ENCODE measurements around the gene DTNBP1. TPM values are rescaled to one million over a fixed set of nuclear protein-coding genes. Genes with fewer than 3 reads are reported as not detected.

Gene DTNBP1
- total and polyA plus RNA-seq, 2 of the 13 experiments (the other 11 are each of a cell fraction or from before 2014, with no cell fraction given) = 6.6 to 19.1 TPM

DNA sequence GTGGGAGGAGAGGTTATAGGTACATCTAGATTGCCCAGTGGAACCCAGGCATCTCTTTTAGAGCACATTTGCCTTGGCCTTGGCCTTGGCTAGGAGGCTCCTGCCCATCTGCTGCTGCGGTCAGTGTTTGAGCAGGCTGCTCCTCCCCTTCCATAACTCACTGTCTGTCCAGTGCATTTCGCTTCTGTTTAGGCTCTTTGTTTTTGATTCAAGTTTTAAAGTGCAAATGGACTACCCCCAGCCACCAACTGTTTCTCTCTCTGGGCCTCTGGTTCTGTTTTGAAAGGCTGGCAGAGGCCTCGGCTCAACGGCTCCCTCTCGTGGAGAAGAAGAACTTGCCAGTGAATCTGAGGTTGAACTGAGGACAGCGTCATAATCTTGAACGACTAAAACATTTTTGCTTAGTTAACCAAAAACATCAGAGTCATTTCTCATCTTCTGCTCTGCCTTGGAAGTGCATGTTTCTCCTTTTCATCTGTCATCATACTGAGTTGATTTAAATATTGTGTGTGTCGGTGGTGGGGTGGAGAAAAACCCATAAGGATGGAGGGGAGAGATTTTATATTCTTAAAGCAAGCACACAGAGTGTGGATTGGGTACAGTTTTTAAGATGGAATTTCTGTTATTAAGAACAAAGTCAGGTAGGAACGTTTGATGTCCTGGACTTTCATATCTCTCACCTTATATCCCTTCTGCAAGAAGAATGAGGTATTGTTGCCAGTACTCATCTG lies 171.4 kb downstream of the DTNBP1 start (continued):
- TF ChIP-seq U2AF2 (IDR thresholded peaks at IDR 0.05; ENCODE audit: low read depth, low read length) (no peak), HMG20A (CRISPR knock-in tag; IDR thresholded peaks at IDR 0.05; ENCODE audit: borderline replicate concordance) (peak; percentile 57; the same call in 1 of the 2 replicates), ZNF788 (CRISPR knock-in tag; IDR thresholded peaks at IDR 0.05; ENCODE audit: borderline replicate concordance) (peak; percentile 49; the same call in 1 of the 2 replicates), NBN (conservative IDR thresholded peaks at IDR 0.05) (no peak), ZNF746 (CRISPR knock-in tag; IDR thresholded peaks at IDR 0.05) (no peak), PRMT3 (CRISPR knock-in tag; IDR thresholded peaks at IDR 0.05; ENCODE audit: borderline replicate concordance, low read depth) (no peak; the same call in 1 of the 2 replicates), ZNF230 (CRISPR knock-in tag; IDR thresholded peaks at IDR 0.05) (no peak), NFIB (CRISPR knock-in tag; IDR thresholded peaks at IDR 0.05; ENCODE audit: borderline replicate concordance) (no peak), ZBTB42 (CRISPR knock-in tag; IDR thresholded peaks at IDR 0.05) (no peak), ZNF749 (CRISPR knock-in tag; IDR thresholded peaks at IDR 0.05; ENCODE audit: borderline replicate concordance) (no peak), ZNF619 (CRISPR knock-in tag; IDR thresholded peaks at IDR 0.05) (no peak), SP5 (CRISPR knock-in tag; IDR thresholded peaks at IDR 0.05; ENCODE audit: borderline replicate concordance, low read depth) (peak; percentile 98), ZNF782 (CRISPR knock-in tag; IDR thresholded peaks at IDR 0.05; ENCODE audit: borderline replicate concordance) (no peak), CBFB (CRISPR knock-in tag; IDR thresholded peaks at IDR 0.05) (peak; percentile 96), PHF20 (CRISPR knock-in tag; IDR thresholded peaks at IDR 0.05) (no peak), TAF1 (CRISPR knock-in tag; IDR thresholded peaks at IDR 0.05) (no peak)
- TF ChIP-seq, protein P1, sequence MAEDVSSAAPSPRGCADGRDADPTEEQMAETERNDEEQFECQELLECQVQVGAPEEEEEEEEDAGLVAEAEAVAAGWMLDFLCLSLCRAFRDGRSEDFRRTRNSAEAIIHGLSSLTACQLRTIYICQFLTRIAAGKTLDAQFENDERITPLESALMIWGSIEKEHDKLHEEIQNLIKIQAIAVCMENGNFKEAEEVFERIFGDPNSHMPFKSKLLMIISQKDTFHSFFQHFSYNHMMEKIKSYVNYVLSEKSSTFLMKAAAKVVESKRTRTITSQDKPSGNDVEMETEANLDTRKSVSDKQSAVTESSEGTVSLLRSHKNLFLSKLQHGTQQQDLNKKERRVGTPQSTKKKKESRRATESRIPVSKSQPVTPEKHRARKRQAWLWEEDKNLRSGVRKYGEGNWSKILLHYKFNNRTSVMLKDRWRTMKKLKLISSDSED (CRISPR knock-in tag; IDR thresholded peaks at IDR 0.05) = no peak
- TF ChIP-seq, protein P2, sequence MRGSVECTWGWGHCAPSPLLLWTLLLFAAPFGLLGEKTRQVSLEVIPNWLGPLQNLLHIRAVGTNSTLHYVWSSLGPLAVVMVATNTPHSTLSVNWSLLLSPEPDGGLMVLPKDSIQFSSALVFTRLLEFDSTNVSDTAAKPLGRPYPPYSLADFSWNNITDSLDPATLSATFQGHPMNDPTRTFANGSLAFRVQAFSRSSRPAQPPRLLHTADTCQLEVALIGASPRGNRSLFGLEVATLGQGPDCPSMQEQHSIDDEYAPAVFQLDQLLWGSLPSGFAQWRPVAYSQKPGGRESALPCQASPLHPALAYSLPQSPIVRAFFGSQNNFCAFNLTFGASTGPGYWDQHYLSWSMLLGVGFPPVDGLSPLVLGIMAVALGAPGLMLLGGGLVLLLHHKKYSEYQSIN (CRISPR knock-in tag; IDR thresholded peaks at IDR 0.05; ENCODE audit: borderline replicate concordance) = no peak
- TF ChIP-seq, protein P3, sequence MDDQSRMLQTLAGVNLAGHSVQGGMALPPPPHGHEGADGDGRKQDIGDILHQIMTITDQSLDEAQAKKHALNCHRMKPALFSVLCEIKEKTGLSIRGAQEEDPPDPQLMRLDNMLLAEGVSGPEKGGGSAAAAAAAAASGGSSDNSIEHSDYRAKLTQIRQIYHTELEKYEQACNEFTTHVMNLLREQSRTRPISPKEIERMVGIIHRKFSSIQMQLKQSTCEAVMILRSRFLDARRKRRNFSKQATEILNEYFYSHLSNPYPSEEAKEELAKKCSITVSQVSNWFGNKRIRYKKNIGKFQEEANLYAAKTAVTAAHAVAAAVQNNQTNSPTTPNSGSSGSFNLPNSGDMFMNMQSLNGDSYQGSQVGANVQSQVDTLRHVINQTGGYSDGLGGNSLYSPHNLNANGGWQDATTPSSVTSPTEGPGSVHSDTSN (CRISPR knock-in tag; IDR thresholded peaks at IDR 0.05; ENCODE audit: borderline replicate concordance) = no peak
- TF ChIP-seq, protein P4, sequence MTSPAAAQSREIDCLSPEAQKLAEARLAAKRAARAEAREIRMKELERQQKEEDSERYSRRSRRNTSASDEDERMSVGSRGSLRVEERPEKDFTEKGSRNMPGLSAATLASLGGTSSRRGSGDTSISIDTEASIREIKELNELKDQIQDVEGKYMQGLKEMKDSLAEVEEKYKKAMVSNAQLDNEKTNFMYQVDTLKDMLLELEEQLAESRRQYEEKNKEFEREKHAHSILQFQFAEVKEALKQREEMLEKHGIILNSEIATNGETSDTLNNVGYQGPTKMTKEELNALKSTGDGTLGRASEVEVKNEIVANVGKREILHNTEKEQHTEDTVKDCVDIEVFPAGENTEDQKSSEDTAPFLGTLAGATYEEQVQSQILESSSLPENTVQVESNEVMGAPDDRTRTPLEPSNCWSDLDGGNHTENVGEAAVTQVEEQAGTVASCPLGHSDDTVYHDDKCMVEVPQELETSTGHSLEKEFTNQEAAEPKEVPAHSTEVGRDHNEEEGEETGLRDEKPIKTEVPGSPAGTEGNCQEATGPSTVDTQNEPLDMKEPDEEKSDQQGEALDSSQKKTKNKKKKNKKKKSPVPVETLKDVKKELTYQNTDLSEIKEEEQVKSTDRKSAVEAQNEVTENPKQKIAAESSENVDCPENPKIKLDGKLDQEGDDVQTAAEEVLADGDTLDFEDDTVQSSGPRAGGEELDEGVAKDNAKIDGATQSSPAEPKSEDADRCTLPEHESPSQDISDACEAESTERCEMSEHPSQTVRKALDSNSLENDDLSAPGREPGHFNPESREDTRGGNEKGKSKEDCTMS (CRISPR knock-in tag; conservative IDR thresholded peaks at IDR 0.05) = no peak
- TF ChIP-seq, protein P5, sequence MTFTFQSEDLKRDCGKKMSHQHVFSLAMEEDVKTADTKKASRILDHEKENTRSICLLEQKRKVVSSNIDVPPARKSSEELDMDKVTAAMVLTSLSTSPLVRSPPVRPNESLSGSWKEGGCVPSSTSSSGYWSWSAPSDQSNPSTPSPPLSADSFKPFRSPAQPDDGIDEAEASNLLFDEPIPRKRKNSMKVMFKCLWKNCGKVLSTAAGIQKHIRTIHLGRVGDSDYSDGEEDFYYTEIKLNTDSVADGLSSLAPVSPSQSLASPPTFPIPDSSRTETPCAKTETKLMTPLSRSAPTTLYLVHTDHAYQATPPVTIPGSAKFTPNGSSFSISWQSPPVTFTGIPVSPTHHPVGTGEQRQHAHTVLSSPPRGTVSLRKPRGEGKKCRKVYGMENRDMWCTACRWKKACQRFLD (CRISPR knock-in tag; IDR thresholded peaks at IDR 0.05; ENCODE audit: borderline replicate concordance) = no peak

Data from HepG2 (cell line).